ENCODE measurements around the gene IGSF9B.

DNA sequence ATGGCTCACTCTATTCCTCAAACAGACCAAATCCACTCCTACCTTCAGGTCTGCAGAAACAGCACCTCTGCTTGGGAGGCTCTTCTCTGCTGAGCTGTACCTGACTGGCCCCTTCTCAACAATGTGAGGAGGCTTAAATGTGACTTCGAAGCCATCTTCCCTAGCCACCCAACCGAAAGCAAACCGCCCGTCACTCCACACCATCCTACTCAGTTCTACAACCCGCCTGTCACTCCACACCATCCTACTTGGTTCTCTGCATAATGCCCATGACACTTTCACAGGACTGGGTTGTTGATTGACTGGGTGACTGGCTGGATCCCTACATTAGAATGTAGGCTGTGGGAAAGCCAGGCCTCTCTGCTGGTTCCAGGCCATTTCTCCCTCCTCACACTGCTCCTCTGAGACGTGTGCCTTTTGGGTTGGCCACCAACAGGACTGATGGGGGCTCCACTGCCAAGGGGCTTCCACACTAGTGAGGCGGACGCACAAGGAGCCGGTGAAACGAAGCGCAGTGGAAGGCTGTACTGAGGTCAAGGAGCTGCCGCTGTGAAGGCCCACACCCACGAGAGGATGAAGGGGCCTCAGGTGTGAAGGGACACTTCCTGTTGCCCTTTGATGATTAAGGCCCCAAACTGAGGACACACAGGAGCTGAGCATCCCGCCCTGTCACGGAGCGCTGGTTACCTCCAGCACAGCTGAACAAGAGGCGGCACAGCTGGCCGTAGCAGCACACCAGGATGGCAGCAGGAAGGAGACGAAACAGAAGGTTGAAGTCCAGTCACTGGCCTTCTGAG lies 64.0 kb downstream of the IGSF9B start:
- TF ChIP-seq EP300 (IDR thresholded peaks at IDR 0.05; ENCODE audit: borderline replicate concordance) (no peak), RAD21 (IDR thresholded peaks at IDR 0.05; ENCODE audit: low read depth) (no peak), TCF12 (IDR thresholded peaks at IDR 0.05; ENCODE audit: low read depth) (no peak), TAF1 (IDR thresholded peaks at IDR 0.05; ENCODE audit: low read depth) (no peak)

Measured in Ishikawa (cell line).